ENCODE results near the gene CRYZL1.

DNA sequence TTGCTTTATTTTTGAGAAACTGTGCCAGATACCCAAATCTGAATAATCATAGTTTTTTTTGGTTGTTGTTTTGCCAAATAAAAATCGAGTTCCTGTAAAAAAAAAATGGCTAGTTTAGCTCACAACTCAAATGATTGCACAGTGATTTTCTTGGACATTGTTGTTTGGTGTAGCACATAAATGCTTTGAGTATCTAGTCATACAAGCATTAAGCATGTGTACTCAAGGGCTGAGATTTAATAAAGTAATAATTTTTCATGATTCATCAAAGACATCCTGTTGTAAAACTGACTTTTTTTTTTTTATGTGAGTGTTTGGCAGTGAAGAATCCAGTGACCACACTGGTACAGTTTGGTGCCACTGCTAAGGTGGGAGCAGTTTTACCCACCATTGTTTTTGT is 19.6 kb upstream of the CRYZL1 start:
- TF ChIP-seq YY1 (IDR thresholded peaks at IDR 0.05; ENCODE audit: low read depth) (no peak), ZBTB7A (IDR thresholded peaks at IDR 0.05; ENCODE audit: low read depth) (no peak), EP300 (IDR thresholded peaks at IDR 0.05; ENCODE audit: borderline replicate concordance) (no peak)

Measured in Ishikawa (cell line).